Adrenal gland (tissue), 12 donors: ENCODE data around the gene FBXO36. TPM values are rescaled to one million over a fixed set of nuclear protein-coding genes. Genes with fewer than 3 reads are reported as not detected.

Experiments used
- DNase-seq, 7 donors: peaks; one replicate each; pipeline ENCODE4 v3.0.0-alpha.2; 2019 to 2020
- H3K27ac ChIP-seq, 5 donors: fragments of 200-600 bp; sonication (generic) in 4 of 5; 1 replicate in 3 of 5; 2 replicates in 2 of 5; pipeline versions ENCODE4 v1.5.1 to v1.8.0; 2016 to 2020; ENCODE audit warnings: mild to moderate bottlenecking in 1 of 5
- H3K27me3 ChIP-seq: fragments of 200-600 bp; 2 replicates; pipeline ENCODE4 v1.8.0; 2021
- H3K36me3 ChIP-seq, 2 donors: fragments of 200-600 bp; replicated peaks in 1 of 2; 1 replicate in 1 of 2; 2 replicates in 1 of 2; pipeline versions ENCODE4 v1.5.1 to v1.8.0; 2018 to 2022
- H3K4me1 ChIP-seq, 2 donors: fragments of 200-600 bp; replicated peaks in 1 of 2; 1 replicate in 1 of 2; 2 replicates in 1 of 2; pipeline versions ENCODE4 v1.5.1 to v1.8.0; 2018 to 2021
- H3K4me3 ChIP-seq, 4 donors: fragments of 200-600 bp; sonication (generic) in 3 of 4; one replicate each; pipeline ENCODE4 v1.5.1; 2016 to 2018
- H3K9me3 ChIP-seq, 3 donors: fragments of 200-600 bp; sonication (generic) in 1 of 3; replicated peaks in 1 of 3; 1 replicate in 2 of 3; 2 replicates in 1 of 3; pipeline versions ENCODE4 v1.5.1 to v1.8.0; 2016 to 2021
- CTCF ChIP-seq, 6 experiments: fragments of 450-650 bp in 4 of 6; fragments of 200-600 bp in 2 of 6; sonication (generic) in 1 of 6; IDR thresholded peaks; 1 replicate in 5 of 6; 2 replicates in 1 of 6; pipeline versions ENCODE4 v1.5.1 to v1.8.0; 2016 to 2021; ENCODE audit warnings: antibody characterized with exemption in 6 of 6, mild to moderate bottlenecking in 2 of 6, moderate library complexity in 1 of 6
- POLR2A ChIP-seq, 2 donors: fragments of 450-650 bp; IDR thresholded peaks; one replicate each; pipeline ENCODE4 v1.6.1; 2017; ENCODE audit warnings: antibody characterized with exemption in 2 of 2, mild to moderate bottlenecking in 2 of 2, moderate library complexity in 1 of 2
- WGBS, 4 donors: extraction: QIAGEN DNeasy Blood & Tissue Kit in 2 of 4; methylation state at CpG; one replicate each; pipeline versions ENCODE4 v1.1.5 to v1.1.7; 2013 to 2017; 5-methylcytosine and 5-hydroxymethylcytosine counted together
- intact Hi-C, 2 donors: fragments of 100-400 bp; cut with DNase I; formaldehyde crosslinking; loops; one replicate each; pipeline versions ENCODE4 v1.14.1 to v1.15.0; 2022 to 2023
- polyA plus RNA-seq, 3 donors: library from polyadenylated mRNA; stranded (reverse); fragments of 200-250 nt in 2 of 3; fragments of 350-450 nt in 1 of 3; fragmentation: Illumina TruSeq in 1 of 3; extraction: RNeasy Lipid Tissue Mini Kit (QIAGEN cat#74804) in 1 of 3; gene quantifications; one replicate each; pipeline ENCODE4 v1.2.3, GENCODE V29; 2013 to 2014
- total RNA-seq, 9 donors: library from RNA; depleted of rRNA in 4 of 9; stranded (reverse); fragments of >200 nt in 4 of 9; fragments of 120-200 nt in 1 of 9; fragmentation: NEBNext Ultra II Directional in 1 of 9; extraction: Animal tissue kit (Norgen Biotek cat#: 25700) in 1 of 9; gene quantifications; one replicate each; pipeline versions ENCODE4 v1.1.0 to v1.2.4, GENCODE V29; 2013 to 2023
- donor health status: healthy with polysubstance abuse.
- donor health status: Bipolar disorder and iron deficiency.
- donor health status: DM: yes; HTN: yes; CAD: no.
- donor health status: DM: no; HTN: no; CAD: no.
- donor health status: DM: no; HTN: no; CAD: no.
- donor health status: DM: yes; HTN: yes; CAD: no.

Gene FBXO36
- total and polyA plus RNA-seq, 12 donors = 1.9 to 9.5 (median 6.4) TPM

DNA sequence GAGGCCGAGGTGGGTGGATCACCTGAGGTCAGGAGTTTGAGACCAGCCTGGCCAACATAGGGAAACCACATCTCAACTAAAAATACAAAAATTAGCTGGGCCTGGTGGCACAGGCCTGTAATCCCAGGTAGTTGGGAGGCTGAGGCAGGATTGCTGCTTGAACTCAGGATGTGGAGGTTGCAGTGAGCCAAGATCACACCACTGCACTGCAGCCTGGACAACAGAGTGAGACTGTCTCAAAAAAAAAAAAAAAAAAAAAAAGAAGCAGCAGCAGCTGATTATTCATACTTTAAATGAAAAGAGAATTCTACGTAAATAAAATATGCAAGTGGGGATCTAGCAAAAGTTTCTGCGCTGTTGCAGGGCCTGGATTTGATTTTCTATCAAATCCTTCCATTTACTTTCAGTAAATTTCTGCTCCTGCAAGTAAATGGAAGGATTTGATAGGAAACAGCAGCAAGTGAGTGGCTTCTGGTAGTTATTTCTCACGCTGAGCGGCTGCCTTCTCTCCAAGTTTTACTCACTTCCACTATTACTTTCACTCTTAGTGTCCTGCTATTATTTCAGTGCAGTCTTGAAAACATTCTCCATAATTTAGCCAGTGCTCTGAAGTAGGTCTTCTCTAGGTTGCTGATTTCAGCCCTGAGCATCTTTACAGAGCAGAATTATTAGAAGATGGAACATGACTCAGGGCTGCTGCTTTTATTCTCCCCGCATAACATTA lies 78.0 kb downstream of the FBXO36 start:
- intact Hi-C loops = no loop called here
- no peak overlapping the region for H3K27ac ChIP-seq
- WGBS, 4 donors = 86 to 90% (median 88%) methylated on average over 6 of the region's 6 CpGs
- DNase-seq = no peak
- TF ChIP-seq POLR2A (IDR thresholded peaks at IDR 0.05) (no peak), CTCF (IDR thresholded peaks at IDR 0.05) (no peak)
- no peaks in the 10 kb centered on the region for H3K36me3 ChIP-seq
- no peak overlapping the region for H3K4me3 ChIP-seq
- no peaks in the 10 kb centered on the region for H3K4me1 ChIP-seq
- H3K27me3 ChIP-seq = no peaks in the 10 kb centered on the region
- no peaks in the 10 kb centered on the region for H3K9me3 ChIP-seq

DNA sequence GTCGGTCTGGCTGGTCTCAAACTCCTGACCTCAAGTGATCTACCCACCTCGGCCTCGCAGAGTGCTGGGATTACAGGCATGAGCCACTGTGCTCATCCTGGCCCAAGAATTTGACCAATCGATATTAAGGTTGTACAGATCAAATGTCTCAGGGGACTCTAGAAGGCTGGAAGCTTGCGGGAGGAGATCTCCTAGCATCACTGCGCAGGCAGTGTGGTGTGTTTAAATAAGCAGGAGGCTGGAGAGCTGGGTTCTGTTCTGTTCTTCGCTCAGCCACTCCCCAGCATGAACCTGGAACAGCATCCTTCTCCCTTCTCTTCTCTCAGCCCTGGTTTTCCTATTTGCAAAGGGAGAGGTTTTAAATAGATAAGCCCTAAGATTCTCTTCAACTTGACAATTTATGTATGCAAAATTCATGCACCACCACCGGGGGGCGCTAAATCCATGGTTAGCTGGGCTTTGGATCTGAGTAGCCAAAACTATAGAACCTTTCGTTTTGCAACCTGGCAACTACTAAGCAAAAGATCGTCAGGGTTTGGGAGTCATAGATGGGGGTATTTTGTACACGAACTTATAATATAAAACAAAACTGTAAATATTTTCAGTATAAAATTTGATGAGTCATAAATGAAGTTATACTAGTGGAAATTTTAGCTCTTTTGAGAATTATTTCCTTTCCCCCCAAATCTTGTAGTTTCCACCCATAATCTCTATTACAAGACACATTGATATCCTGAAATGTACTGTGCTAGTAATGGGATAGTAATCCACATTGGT lies 85.8 kb downstream of the FBXO36 start:
- DNase-seq = peak; percentile 82 to 95 (median 87)
- Histone ChIP-seq H3K4me3 (peak overlapping the region in 1 of 4 donors; percentile 42), H3K27me3 (no peaks in the 10 kb centered on the region), H3K9me3 (no peaks in the 10 kb centered on the region), H3K27ac (peak overlapping the region in 4 of 5 donors; percentile 7 to 64 (median 36)), H3K4me1 (peaks cover 4 to 9% of the 10 kb centered on the region in 2 donors), H3K36me3 (no peaks in the 10 kb centered on the region)
- intact Hi-C loops = loop anchor here (5.0 kb wide), 2 partner anchors 154 to 604 kb away; no protein-coding TSS in a partner anchor
- TF ChIP-seq CTCF (IDR thresholded peaks at IDR 0.05) (peak; percentile 87 to 93 (median 88)), POLR2A (IDR thresholded peaks at IDR 0.05) (no peak)
- 50 to 52% (median 51%) methylated on average over 12 of the region's 12 CpGs for WGBS, 4 donors

- Histone ChIP-seq H3K36me3 (no peaks in the 10 kb centered on the region), H3K4me3 (peak overlapping the region in 1 of 4 donors; percentile 42), H3K9me3 (no peaks in the 10 kb centered on the region), H3K4me1 (peaks cover 4 to 9% of the 10 kb centered on the region in 2 donors), H3K27ac (peak overlapping the region in 4 of 5 donors; percentile 7 to 64 (median 36)), H3K27me3 (no peaks in the 10 kb centered on the region)
- TF ChIP-seq CTCF (IDR thresholded peaks at IDR 0.05) (no peak), POLR2A (IDR thresholded peaks at IDR 0.05) (no peak)
- intact Hi-C loops = loop anchor here (5.0 kb wide), 2 partner anchors 154 to 604 kb away; no protein-coding TSS in a partner anchor
- 26 to 59% (median 47%) methylated on average over 1 of the region's 1 CpG for WGBS, 4 donors
- no peak for DNase-seq
Measured at GRCh38 chr2:230008708-230009066, 86.4 kb downstream of the FBXO36 start.

- no peaks in the 10 kb centered on the region for H3K9me3 ChIP-seq
- no peak overlapping the region for H3K4me3 ChIP-seq
- H3K4me1 ChIP-seq = peaks cover 4 to 9% of the 10 kb centered on the region in 2 donors
- H3K27me3 ChIP-seq = no peaks in the 10 kb centered on the region
- 89 to 97% (median 94%) methylated on average over 5 to 6 of the region's 6 CpGs for WGBS, 4 donors
- DNase-seq = no peak
- intact Hi-C loops = loop anchor here in 1 of 2 donors (5.0 kb wide), 1 partner anchor 602 kb away; no protein-coding TSS in a partner anchor
- H3K27ac ChIP-seq = no peak overlapping the region
- H3K36me3 ChIP-seq = no peaks in the 10 kb centered on the region
- TF ChIP-seq CTCF (IDR thresholded peaks at IDR 0.05) (no peak), POLR2A (IDR thresholded peaks at IDR 0.05) (no peak)
Measured at GRCh38 chr2:230010501-230010900, 88.2 kb downstream of the FBXO36 start.
